Caco-2 (cell line): Measurements from ENCODE around the gene SECTM1. TPM values are rescaled to one million over a fixed set of nuclear protein-coding genes. Genes with fewer than 3 reads are reported as not detected.

Source experiments
- BruUV-seq: library from RNA; stranded (reverse); fragments of 400-500 nt; replicated peaks from 2 replicates; lab custom pipeline; 2021; lab: Mats Ljungman, UMichigan
- CTCF ChIA-PET: fragments of 300-600 bp; sonication (Branson Sonifier 250); formaldehyde crosslinking; loops from one replicate; lab custom pipeline; 2022; ENCODE audit warnings: antibody characterized with exemption; lab: Charles Lee
- POLR2A ChIA-PET: fragments of 300-600 bp; sonication (Branson Sonifier 250); formaldehyde crosslinking; loops from one replicate; lab custom pipeline; 2022; ENCODE audit warnings: antibody characterized with exemption; lab: Charles Lee
- DNase-seq, 2 experiments: peaks; one replicate each; pipeline versions ENCODE4 v3.0.0 to v3.0.0-alpha.2; 2020 to 2022
- H3K27me3 ChIP-seq: replicated peaks from 2 replicates; pipeline ENCODE4 v1.6.0; 2011; ENCODE audit warnings: low read length; ENCODE audit not compliant: control insufficient read depth, insufficient read depth
- H3K36me3 ChIP-seq: 2 replicates; pipeline ENCODE4 v1.5.1; 2011; ENCODE audit warnings: low read length; ENCODE audit not compliant: control insufficient read depth, insufficient read depth
- H3K4me1 ChIP-seq: fragments of 250-450 bp; sonication (Bioruptor Pico); 2 replicates; pipeline ENCODE4 v1.5.1; 2020; ENCODE audit warnings: mild to moderate bottlenecking
- H3K4me3 ChIP-seq: 2 replicates; pipeline ENCODE4 v1.5.1; 2011; ENCODE audit warnings: low read depth, mild to moderate bottlenecking, control low read depth, low read length
- H3K9me3 ChIP-seq: fragments of 250-450 bp; sonication (Bioruptor Pico); 2 replicates; pipeline ENCODE4 v1.5.1; 2020; ENCODE audit warnings: mild to moderate bottlenecking, moderate library complexity
- H3K27ac Mint-ChIP-seq: one replicate; pipeline ENCODE4 v1.8.0; 2022; ENCODE audit warnings: mixed read lengths; ENCODE audit not compliant: unreplicated experiment
- H3K27me3 Mint-ChIP-seq: one replicate; pipeline ENCODE4 v1.8.0; 2022; ENCODE audit warnings: mixed read lengths; ENCODE audit not compliant: insufficient read depth, unreplicated experiment
- H3K36me3 Mint-ChIP-seq: one replicate; pipeline ENCODE4 v1.8.0; 2022; ENCODE audit warnings: mild to moderate bottlenecking, mixed read lengths; ENCODE audit not compliant: insufficient read depth, unreplicated experiment
- H3K4me1 Mint-ChIP-seq: one replicate; pipeline ENCODE4 v1.8.0; 2022; ENCODE audit warnings: low read depth, mixed read lengths; ENCODE audit not compliant: unreplicated experiment
- H3K4me3 Mint-ChIP-seq: one replicate; pipeline ENCODE4 v1.8.0; 2022; ENCODE audit warnings: mild to moderate bottlenecking, moderate library complexity, mixed read lengths; ENCODE audit not compliant: unreplicated experiment
- H3K9me3 Mint-ChIP-seq: one replicate; pipeline ENCODE4 v1.8.0; 2022; ENCODE audit warnings: mixed read lengths; ENCODE audit not compliant: unreplicated experiment
- CTCF ChIP-seq, 2 experiments: fragments of 200-600 bp in 1 of 2; IDR thresholded peaks; 1 replicate in 1 of 2; 2 replicates in 1 of 2; pipeline versions ENCODE4 v1.5.1 to v1.8.0; 2011 to 2022; ENCODE audit warnings: antibody characterized with exemption in 1 of 2, control low read depth in 1 of 2, inconsistent platforms in 1 of 2, low read depth in 1 of 2, low read length in 1 of 2, mild to moderate bottlenecking in 1 of 2, moderate library complexity in 1 of 2; ENCODE audit not compliant: insufficient read depth in 1 of 2, severe bottlenecking in 1 of 2, unreplicated experiment in 1 of 2
- intact Hi-C: fragments of 100-400 bp; cut with micrococcal nuclease; formaldehyde crosslinking; loops from one replicate; pipeline ENCODE4 v1.10.0; 2022; ENCODE audit not compliant: unreplicated experiment
- total RNA-seq: library from RNA; stranded (reverse); gene quantifications from 2 replicates; pipeline ENCODE4 v1.2.3, GENCODE V29; 2022

Gene SECTM1
- total RNA-seq, 1 experiment from 2014 or later: 0.75 TPM

DNA sequence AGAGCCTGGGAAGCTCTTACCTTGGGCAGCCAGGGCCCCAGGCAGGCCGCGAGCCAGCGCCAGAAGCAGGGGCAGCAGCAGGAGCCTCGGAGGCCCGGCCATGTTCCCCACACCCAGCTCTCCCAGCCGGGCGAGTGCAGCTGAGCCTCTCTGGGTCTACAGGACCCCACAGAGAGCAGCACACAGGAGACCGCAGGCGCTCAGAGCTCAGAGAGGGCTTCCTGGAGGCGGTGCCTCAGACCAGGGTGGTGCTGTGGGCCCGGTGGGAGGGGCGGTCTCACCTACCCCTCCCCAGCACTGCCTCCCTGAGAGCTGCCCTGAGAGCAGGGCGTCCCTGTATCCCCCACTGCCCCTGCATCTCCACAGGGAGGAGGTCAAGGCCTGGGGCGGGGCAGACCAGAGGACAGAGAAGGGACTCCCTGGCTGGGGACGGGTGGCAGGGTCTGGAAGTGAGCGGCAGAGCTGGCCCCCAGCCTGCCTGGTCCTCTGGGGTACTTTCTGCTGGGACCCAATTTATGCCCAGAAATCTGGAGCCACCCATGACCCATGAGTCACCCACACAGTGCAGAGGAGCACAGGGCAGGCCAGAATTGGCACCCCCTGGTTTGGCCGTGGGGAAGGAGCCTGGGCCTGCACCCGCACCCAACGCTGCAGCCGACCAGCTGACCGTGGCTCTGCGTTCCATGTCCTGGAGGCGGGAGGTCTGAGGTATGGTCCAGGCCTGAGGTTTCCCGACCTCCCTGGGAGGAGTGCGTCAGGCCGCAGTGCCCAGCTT is 16.0 kb downstream of the SECTM1 start, which contains the start of gene CD7:
Gene CD7 (minus strand): TSS at position 215 of the 775 bp plus-strand sequence. CDS start 113 bp downstream, at position 102.
- Histone ChIP-seq H3K36me3 (no peaks in the 10 kb centered on the region), H3K9me3 (no peaks in the 10 kb centered on the region), H3K4me3 (no peak within 1 kb of the TSS), H3K27me3 (no peaks in the 10 kb centered on the region), H3K4me1 (peaks cover 9% of the 10 kb centered on the region; the same call in 1 of the 2 replicates)
- H3K9me3 Mint-ChIP-seq: no peaks in the 10 kb centered on the region
- no peak for DNase-seq
- H3K4me1 Mint-ChIP-seq: no peaks in the 10 kb centered on the region
- H3K27ac Mint-ChIP-seq: no peak within 1 kb of the TSS
- intact Hi-C loops: no loop called here
- no peaks in the 10 kb centered on the region for H3K36me3 Mint-ChIP-seq
- no peaks in the 10 kb centered on the region for H3K27me3 Mint-ChIP-seq
- no peak for TF ChIP-seq CTCF (IDR thresholded peaks at IDR 0.05; ENCODE audit: insufficient read depth in 1 of 2, low read depth in 1 of 2, low read length in 1 of 2, severe bottlenecking in 1 of 2, unreplicated experiment in 1 of 2)
- ChIA-PET POLR2A (no interaction called here), CTCF (no interaction called here)
- no peak within 1 kb of the TSS for H3K4me3 Mint-ChIP-seq
- BruUV-seq: no TSS peak

DNA sequence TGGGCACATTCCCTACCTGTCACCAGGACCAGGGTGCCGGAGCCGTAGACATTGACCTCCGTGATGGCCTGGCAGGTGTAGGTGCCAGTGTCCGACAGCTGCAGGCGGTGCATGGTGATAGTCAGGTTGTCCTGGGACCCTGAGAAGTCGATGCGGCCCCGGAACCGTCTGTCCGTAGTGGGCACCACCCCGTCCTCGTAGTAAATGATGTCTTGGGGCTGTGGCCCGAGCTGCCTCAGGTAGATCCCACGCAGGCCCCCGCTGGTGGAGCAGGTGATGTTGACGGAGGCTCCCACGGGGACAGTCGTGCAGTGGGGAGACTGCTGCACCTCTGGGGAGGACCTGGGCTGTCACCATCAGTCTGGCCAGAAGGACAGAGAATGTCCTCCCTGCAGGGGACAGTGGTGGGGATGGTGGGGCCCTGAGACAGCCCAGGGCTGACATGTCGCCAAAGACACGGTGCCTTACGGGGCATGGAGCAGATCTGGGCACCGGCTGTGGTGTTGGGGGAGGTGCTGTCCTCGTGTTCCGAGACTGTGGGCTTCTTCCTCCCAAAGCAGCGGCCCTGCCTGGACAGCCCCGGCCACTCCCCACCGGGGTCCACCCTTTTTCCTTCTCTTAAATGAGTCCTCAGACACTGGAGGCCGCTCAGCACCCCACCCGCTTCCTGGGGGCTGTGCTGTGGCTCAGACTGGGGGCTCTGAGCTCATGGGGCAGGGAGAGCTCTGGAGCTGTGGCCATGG is 16.7 kb downstream of the SECTM1 start:
- no peak for TF ChIP-seq CTCF (IDR thresholded peaks at IDR 0.05; ENCODE audit: insufficient read depth in 1 of 2, low read depth in 1 of 2, low read length in 1 of 2, severe bottlenecking in 1 of 2, unreplicated experiment in 1 of 2)
- no peaks in the 10 kb centered on the region for H3K27me3 ChIP-seq
- H3K27me3 Mint-ChIP-seq: no peaks in the 10 kb centered on the region
- H3K4me1 Mint-ChIP-seq: no peaks in the 10 kb centered on the region
- no peaks in the 10 kb centered on the region for H3K9me3 ChIP-seq
- intact Hi-C loops: no loop called here
- H3K36me3 ChIP-seq: no peaks in the 10 kb centered on the region
- no peak for DNase-seq
- ChIA-PET POLR2A (no interaction called here), CTCF (no interaction called here)
- H3K4me3 ChIP-seq: no peak overlapping the region
- H3K27ac Mint-ChIP-seq: no peak overlapping the region
- H3K9me3 Mint-ChIP-seq: no peaks in the 10 kb centered on the region
- no peaks in the 10 kb centered on the region for H3K36me3 Mint-ChIP-seq
- no TSS peak for BruUV-seq
- H3K4me1 ChIP-seq: peaks cover 9% of the 10 kb centered on the region; the same call in 1 of the 2 replicates
- no peak overlapping the region for H3K4me3 Mint-ChIP-seq

DNA sequence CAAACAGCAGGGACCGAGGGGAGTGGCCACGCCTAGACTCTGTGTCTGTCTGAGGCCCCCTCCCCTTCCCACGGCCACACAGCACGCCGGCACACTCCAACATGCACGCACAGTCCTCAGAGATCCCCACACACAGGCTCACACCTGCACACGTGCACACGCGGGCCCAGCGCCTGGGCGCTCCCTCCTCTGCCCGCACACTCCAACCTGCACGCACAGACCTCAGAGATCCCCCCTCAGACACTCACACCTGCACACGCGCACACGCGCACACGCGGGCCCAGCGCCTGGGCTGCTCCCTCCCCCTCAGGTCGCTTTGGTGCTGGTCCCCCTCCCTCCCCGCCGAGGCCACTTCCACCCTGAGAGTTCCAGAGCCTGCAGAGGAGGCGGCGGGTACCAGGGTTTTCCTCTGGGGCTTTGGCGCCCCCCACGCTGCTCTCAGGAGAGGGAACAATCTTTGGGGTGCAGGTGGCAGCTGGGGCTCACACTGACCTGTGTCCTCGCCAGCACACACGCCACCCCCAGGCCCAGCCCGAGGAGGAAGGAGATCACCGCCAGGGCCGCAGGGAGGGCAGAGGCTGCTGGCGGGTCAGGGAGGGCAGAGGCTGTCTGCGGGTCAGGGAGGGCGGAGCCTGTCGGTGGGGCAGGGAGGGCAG is 17.7 kb downstream of the SECTM1 start:
- no peak for DNase-seq
- no peaks in the 10 kb centered on the region for H3K36me3 ChIP-seq
- BruUV-seq: no TSS peak
- peaks cover 6% of the 10 kb centered on the region; the same call in 1 of the 2 replicates for H3K4me1 ChIP-seq
- H3K27me3 ChIP-seq: no peaks in the 10 kb centered on the region
- ChIA-PET CTCF (no interaction called here), POLR2A (no interaction called here)
- Mint-ChIP-seq H3K27me3 (no peaks in the 10 kb centered on the region), H3K36me3 (no peaks in the 10 kb centered on the region), H3K9me3 (no peaks in the 10 kb centered on the region), H3K4me3 (no peak overlapping the region), H3K27ac (no peak overlapping the region), H3K4me1 (no peaks in the 10 kb centered on the region)
- H3K9me3 ChIP-seq: no peaks in the 10 kb centered on the region
- H3K4me3 ChIP-seq: no peak overlapping the region
- intact Hi-C loops: no loop called here
- TF ChIP-seq CTCF (IDR thresholded peaks at IDR 0.05; ENCODE audit: insufficient read depth in 1 of 2, low read depth in 1 of 2, low read length in 1 of 2, severe bottlenecking in 1 of 2, unreplicated experiment in 1 of 2): no peak
